ENCODE data around the gene CEP350. TPM values are rescaled to one million over a fixed set of nuclear protein-coding genes. Genes with fewer than 3 reads are reported as not detected.
A peak's percentile ranks its signal among the peaks of the same experiment; 100 is the strongest.

The CEP350 gene
- total RNA-seq, 1 donor, result 57.9 TPM

DNA sequence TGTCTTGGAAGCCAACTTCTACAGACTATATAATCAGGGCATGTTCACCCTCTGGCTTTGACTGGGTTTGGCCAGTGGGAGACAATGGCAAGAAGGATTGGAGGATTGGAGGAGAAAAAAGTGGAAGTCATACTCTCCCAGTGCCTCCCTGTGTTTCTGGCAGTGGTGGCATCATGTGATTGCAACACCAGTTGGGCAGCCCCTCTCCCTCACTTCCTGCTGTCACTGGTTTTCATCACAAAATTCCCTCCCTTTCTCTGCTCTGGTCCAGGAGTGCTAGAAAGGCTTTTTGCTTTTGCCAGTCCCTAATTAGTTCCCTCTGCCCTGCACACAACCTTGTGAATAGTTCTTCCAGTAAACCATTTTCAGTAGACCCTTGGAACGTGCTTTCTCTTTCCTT lies 196.4 kb downstream of the CEP350 start:
- peak; percentile 91 for DNase-seq (ENCODE audit: low read depth)
- TF ChIP-seq, protein P1, sequence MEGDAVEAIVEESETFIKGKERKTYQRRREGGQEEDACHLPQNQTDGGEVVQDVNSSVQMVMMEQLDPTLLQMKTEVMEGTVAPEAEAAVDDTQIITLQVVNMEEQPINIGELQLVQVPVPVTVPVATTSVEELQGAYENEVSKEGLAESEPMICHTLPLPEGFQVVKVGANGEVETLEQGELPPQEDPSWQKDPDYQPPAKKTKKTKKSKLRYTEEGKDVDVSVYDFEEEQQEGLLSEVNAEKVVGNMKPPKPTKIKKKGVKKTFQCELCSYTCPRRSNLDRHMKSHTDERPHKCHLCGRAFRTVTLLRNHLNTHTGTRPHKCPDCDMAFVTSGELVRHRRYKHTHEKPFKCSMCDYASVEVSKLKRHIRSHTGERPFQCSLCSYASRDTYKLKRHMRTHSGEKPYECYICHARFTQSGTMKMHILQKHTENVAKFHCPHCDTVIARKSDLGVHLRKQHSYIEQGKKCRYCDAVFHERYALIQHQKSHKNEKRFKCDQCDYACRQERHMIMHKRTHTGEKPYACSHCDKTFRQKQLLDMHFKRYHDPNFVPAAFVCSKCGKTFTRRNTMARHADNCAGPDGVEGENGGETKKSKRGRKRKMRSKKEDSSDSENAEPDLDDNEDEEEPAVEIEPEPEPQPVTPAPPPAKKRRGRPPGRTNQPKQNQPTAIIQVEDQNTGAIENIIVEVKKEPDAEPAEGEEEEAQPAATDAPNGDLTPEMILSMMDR (IDR thresholded peaks at IDR 0.05; ENCODE audit: insufficient read depth, low read length), result no peak
- H3K4me3 ChIP-seq (ENCODE audit: low read depth, low read length), result no peak overlapping the region

DNA sequence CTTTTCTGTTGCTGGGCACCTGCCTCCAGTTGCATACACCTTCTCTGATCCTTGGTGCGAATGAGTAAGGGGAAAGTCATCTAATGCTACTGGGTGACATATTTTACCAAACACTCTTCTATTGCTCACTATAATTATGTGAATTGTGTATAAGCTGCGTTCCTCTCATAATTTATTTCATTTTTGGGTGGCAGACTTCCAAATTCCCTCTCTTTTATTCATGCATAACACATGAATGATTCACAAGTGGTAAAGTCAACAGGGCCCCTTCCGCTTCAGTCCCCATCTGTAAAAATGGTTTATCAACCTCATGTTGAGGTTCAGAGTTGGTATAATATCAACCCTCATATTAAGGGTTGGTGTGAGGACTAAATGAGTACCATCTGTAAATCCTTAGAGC lies 196.9 kb downstream of the CEP350 start:
- TF ChIP-seq, protein P1 (IDR thresholded peaks at IDR 0.05; ENCODE audit: insufficient read depth, low read length), result no peak
- H3K4me3 ChIP-seq (ENCODE audit: low read depth, low read length), result no peak overlapping the region
- DNase-seq (ENCODE audit: low read depth), result peak; percentile 89

DNA sequence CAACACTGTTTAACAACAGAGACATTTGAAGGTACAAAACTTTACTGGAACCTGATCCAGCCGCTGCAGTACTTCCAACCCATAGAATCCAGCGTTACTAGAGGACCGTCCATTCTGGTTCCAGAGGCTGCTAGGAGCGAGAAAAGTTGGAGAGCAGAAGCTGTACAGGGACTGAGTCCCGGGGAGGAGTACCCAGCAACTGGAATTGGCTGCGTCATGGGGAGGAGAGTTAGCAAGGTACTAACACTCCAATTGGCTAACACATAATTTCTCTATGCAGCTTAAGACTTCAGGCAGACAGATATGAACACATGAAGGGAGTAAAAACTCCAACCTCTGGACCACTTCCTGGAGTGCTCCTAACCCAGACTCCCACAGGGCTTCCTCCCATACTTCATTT lies 198.0 kb downstream of the CEP350 start:
- DNase-seq (ENCODE audit: low read depth), result no peak
- TF ChIP-seq, protein P1 (IDR thresholded peaks at IDR 0.05; ENCODE audit: insufficient read depth, low read length), result no peak
- no peak overlapping the region for H3K4me3 ChIP-seq (ENCODE audit: low read depth, low read length)

DNA sequence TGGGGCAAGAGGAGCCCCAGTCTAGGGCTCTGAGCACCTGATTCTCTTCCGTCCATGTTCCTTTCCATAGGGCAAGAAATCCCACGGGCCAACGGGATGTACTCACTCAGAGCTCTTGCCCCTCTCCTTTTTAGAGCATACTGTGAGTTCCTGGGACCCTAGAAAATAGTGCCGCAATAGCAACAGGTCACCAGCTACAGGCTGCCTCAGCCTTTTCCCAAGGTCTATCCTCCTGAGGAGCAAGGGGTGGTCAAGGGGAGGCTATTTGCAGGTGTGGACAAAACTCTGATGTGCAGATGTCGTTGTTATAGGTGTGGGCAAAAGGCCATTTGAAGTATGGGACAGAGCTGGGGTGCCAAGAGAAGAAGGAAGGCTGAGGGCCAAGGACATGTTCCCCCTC lies 198.4 kb downstream of the CEP350 start:
- no peak overlapping the region for H3K4me3 ChIP-seq (ENCODE audit: low read depth, low read length)
- DNase-seq (ENCODE audit: low read depth), result no peak
- TF ChIP-seq, protein P1 (IDR thresholded peaks at IDR 0.05; ENCODE audit: insufficient read depth, low read length), result no peak

DNA sequence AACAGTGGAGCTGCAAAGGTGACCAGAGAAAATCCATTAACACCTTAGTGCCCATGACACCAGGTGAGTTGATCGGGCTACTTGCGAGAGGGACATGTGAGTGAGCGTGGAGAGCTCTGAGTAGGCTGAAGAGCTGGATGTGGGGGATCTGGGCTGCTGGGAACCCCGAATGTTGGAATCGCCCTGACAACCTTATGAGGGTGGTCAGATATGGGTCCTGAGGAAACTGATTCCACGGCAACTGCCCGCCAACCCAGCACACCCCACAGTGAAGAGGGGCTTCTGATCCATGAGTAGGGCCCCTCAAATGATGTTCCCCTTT lies 199.4 kb downstream of the CEP350 start:
- peak overlapping the region; percentile 86 for H3K4me3 ChIP-seq (ENCODE audit: low read depth, low read length)
- TF ChIP-seq, protein P1 (IDR thresholded peaks at IDR 0.05; ENCODE audit: insufficient read depth, low read length), result no peak
- DNase-seq (ENCODE audit: low read depth), result no peak

DNA sequence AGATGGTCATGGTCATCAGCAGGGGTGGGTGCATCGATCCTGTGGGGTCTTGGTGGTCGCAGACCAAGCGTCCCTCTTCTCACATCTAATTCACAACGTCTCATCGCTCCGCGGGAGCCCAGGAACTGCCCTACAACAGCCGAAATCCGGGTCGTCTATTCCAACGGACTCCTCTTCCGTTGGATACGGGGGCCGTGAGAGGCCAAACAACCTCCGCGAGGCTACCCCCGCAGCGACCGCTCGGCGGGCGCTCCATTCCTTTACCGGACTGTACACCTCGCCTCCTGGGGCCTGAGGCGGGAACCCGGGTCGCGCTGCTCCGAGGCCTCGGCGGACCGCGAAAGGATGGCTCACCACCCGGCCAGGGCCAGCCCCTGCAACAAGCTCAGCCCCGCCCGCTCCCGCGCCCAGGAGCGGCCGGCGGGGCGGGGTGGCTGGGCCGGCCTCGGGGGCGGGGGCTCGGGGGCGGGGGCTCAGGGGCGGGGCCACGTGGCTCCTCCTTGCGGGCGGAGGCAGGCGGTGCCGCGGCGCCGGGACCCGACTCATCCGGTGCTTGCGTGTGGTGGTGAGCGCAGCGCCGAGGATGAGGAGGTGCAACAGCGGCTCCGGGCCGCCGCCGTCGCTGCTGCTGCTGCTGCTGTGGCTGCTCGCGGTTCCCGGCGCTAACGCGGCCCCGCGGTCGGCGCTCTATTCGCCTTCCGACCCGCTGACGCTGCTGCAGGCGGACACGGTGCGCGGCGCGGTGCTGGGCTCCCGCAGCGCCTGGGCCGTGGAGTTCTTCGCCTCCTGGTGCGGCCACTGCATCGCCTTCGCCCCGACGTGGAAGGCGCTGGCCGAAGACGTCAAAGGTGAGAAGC lies 199.9 kb downstream of the CEP350 start, which contains the start of gene QSOX1:
Gene QSOX1, plus strand, starts transcription at position 545 of the 857 bp plus-strand sequence. Its CDS starts 39 bp downstream, at position 584.
- peak; percentile 81 for DNase-seq (ENCODE audit: low read depth)
- TF ChIP-seq, protein P1 (IDR thresholded peaks at IDR 0.05; ENCODE audit: insufficient read depth, low read length), result peak; percentile 2
- H3K4me3 ChIP-seq (ENCODE audit: low read depth, low read length), result peak within 1 kb of the TSS; percentile 94

All from fibroblast of the aortic adventitia (primary cell).